SHP77 treated with DMSO at 0.1 percent for 48 hours (cell line): Measurements from ENCODE around the gene GTPBP6.
"Not testable (repeated sequence)": the region's sequence is repeated elsewhere in the genome, so short reads cannot be mapped to it uniquely, and the experiment has no call there.

Source experiments
- DNase-seq: peaks from one replicate; lab custom pipeline; 2025; lab: John Stamatoyannopoulos, UW

The GTPBP6 gene

GRCh38 chrX:264006-264405 is 54.6 kb downstream of the GTPBP6 start:
- DNase-seq = not testable (repeated sequence)

- DNase-seq = no peak
Observed at GRCh38 chrX:262381-262909, 56.2 kb downstream of the GTPBP6 start.

- no peak for DNase-seq
Observed at GRCh38 chrX:261919-262352, 56.7 kb downstream of the GTPBP6 start.

- DNase-seq = no peak
Observed at GRCh38 chrX:261167-261918, 57.3 kb downstream of the GTPBP6 start.

GRCh38 chrX:259692-260355 is 58.8 kb downstream of the GTPBP6 start:
- DNase-seq = no peak

- no peak for DNase-seq
Observed at GRCh38 chrX:258291-259040, 60.1 kb downstream of the GTPBP6 start.

GRCh38 chrX:257681-258289 is 60.8 kb downstream of the GTPBP6 start:
- DNase-seq = no peak

GRCh38 chrX:257054-257453 is 61.5 kb downstream of the GTPBP6 start:
- not testable (repeated sequence) for DNase-seq

GRCh38 chrX:255923-256331 is 62.7 kb downstream of the GTPBP6 start:
- no peak for DNase-seq
